GM12878 (cell line): ENCODE measurements around the gene ANO1. TPM values are rescaled to one million over a fixed set of nuclear protein-coding genes. Genes with fewer than 3 reads are reported as not detected.

Experiments
- ATAC-seq: fragments of 200-7000 bp; cut with Tn5 transposase; 3 replicates; pipeline ENCODE4 v1.9.1; 2020; ENCODE audit warnings: mild to moderate bottlenecking, moderate library complexity
- BruUV-seq: library from RNA; stranded (reverse); fragments of 400-500 nt; replicated peaks from 2 replicates; lab custom pipeline; 2021; lab: Mats Ljungman, UMichigan
- CTCF ChIA-PET: fragments of 300-600 bp; sonication (Branson Sonifier 250); formaldehyde crosslinking; extraction: SDS; loops from one replicate; lab custom pipeline; 2021; ENCODE audit warnings: inconsistent platforms; lab: Yijun Ruan, JAX
- POLR2A ChIA-PET: fragments of 350-600 bp; formaldehyde crosslinking; extraction: SDS; loops from one replicate; lab custom pipeline; 2021; ENCODE audit warnings: inconsistent platforms; lab: Charles Lee
- RAD21 ChIA-PET: fragments of 300-600 bp; sonication (Branson Sonifier 250); formaldehyde crosslinking; loops from one replicate; lab custom pipeline; 2023; ENCODE audit warnings: antibody characterized with exemption; ENCODE audit not compliant: unreplicated experiment; lab: Charles Lee
- SMC1A ChIA-PET: fragments of 300-600 bp; sonication (Branson Sonifier 250); formaldehyde crosslinking; loops from one replicate; lab custom pipeline; 2023; ENCODE audit not compliant: unreplicated experiment, uncharacterized antibody; lab: Charles Lee
- DNase-seq: peaks from one replicate; pipeline ENCODE4 v3.0.0-alpha.2; 2011; ENCODE audit warnings: low read depth, low spot score
- FAIRE-seq: peaks from 3 replicates; lab custom pipeline; 2011; peaks lifted over from hg19 to GRCh38; lab: Jason Lieb, UNC
- H2AFZ ChIP-seq: 2 replicates; pipeline ENCODE4 v1.6.0; 2011; ENCODE audit warnings: low read depth, low read length, control low read depth; ENCODE audit not compliant: control insufficient read depth
- H3K27ac ChIP-seq: 2 replicates; pipeline ENCODE4 v1.5.1; 2011; ENCODE audit warnings: control low read depth; ENCODE audit not compliant: control insufficient read depth, insufficient read depth
- H3K27me3 ChIP-seq, 2 experiments: replicated peaks in 1 of 2; 2 replicates each; pipeline versions ENCODE4 v1.6.0 to v1.6.1; 2011; ENCODE audit warnings: low read length in 1 of 2; ENCODE audit not compliant: control insufficient read depth in 2 of 2, insufficient read depth in 2 of 2
- H3K36me3 ChIP-seq, 2 experiments: 2 replicates each; pipeline ENCODE4 v1.5.1; 2011; ENCODE audit warnings: low read length in 1 of 2; ENCODE audit not compliant: control insufficient read depth in 2 of 2, insufficient read depth in 2 of 2
- H3K4me1 ChIP-seq: 2 replicates; pipeline ENCODE4 v1.6.1; 2011; ENCODE audit warnings: mild to moderate bottlenecking, low read length, moderate library complexity, mixed read lengths; ENCODE audit not compliant: control insufficient read depth, insufficient read depth
- H3K4me2 ChIP-seq: 2 replicates; pipeline ENCODE4 v1.6.0; 2011; ENCODE audit warnings: control low read depth; ENCODE audit not compliant: control insufficient read depth, insufficient read depth
- H3K4me3 ChIP-seq: fragments of 200-600 bp; sonication (generic); 2 replicates; pipeline ENCODE4 v1.5.1; 2016
- H3K79me2 ChIP-seq: 2 replicates; pipeline ENCODE4 v1.6.0; 2011; ENCODE audit warnings: low read length; ENCODE audit not compliant: control insufficient read depth, insufficient read depth
- H3K9ac ChIP-seq: 2 replicates; pipeline ENCODE4 v1.8.0; 2011; ENCODE audit warnings: low read length, control low read depth, mixed read lengths; ENCODE audit not compliant: control insufficient read depth, insufficient read depth
- H3K9me3 ChIP-seq: replicated peaks from 3 replicates; pipeline ENCODE4 v1.5.1; 2011; ENCODE audit warnings: mild to moderate bottlenecking, low read length; ENCODE audit not compliant: control insufficient read depth, insufficient read depth
- H4K20me1 ChIP-seq: 2 replicates; pipeline ENCODE4 v1.6.0; 2011; ENCODE audit not compliant: control insufficient read depth, insufficient read depth
- ATF7 ChIP-seq: fragments of 450-650 bp; IDR thresholded peaks from 2 replicates; pipeline ENCODE4 v1.6.1; 2016; ENCODE audit warnings: low read depth, mild to moderate bottlenecking
- CHD4 ChIP-seq: fragments of 200-600 bp; sonication (generic); IDR thresholded peaks from 2 replicates; pipeline ENCODE4 v1.6.1; 2016; ENCODE audit warnings: mild to moderate bottlenecking
- HDAC2 ChIP-seq: fragments of 200-600 bp; sonication (generic); IDR thresholded peaks from 2 replicates; pipeline ENCODE4 v1.6.1; 2017
- JUND ChIP-seq: IDR thresholded peaks from 2 replicates; pipeline ENCODE4 v1.6.1; 2012; ENCODE audit warnings: low read depth, mild to moderate bottlenecking, low read length, improper control_type of control experiment, moderate library complexity
- PML ChIP-seq: IDR thresholded peaks from 2 replicates; pipeline ENCODE4 v1.6.1; 2012; ENCODE audit warnings: low read length, inconsistent platforms
- POU2F2 ChIP-seq: IDR thresholded peaks from 3 replicates; pipeline ENCODE4 v1.6.1; 2011; ENCODE audit warnings: low read depth, mild to moderate bottlenecking, low read length, borderline replicate concordance
- RELB ChIP-seq: fragments of 450-650 bp; IDR thresholded peaks from 2 replicates; pipeline ENCODE4 v1.6.1; 2017; ENCODE audit warnings: low read depth, mild to moderate bottlenecking, moderate library complexity
- RUNX3 ChIP-seq: IDR thresholded peaks from 2 replicates; pipeline ENCODE4 v1.6.1; 2012; ENCODE audit warnings: low read length, inconsistent platforms
- SP1 ChIP-seq: IDR thresholded peaks from one replicate; pipeline ENCODE4 v1.6.1; 2011; ENCODE audit warnings: low read depth, low read length
- SREBF1 ChIP-seq: IDR thresholded peaks from 2 replicates; pipeline ENCODE4 v1.6.1; 2012; ENCODE audit warnings: mild to moderate bottlenecking, low read length
- SUPT20H ChIP-seq: IDR thresholded peaks from 2 replicates; pipeline ENCODE4 v1.6.1; 2011; ENCODE audit warnings: low read depth, mild to moderate bottlenecking, low read length, moderate library complexity, borderline replicate concordance; ENCODE audit not compliant: control insufficient read depth
- TARDBP ChIP-seq: IDR thresholded peaks from 2 replicates; pipeline ENCODE4 v1.6.1; 2016; ENCODE audit warnings: borderline replicate concordance
- TCF3 ChIP-seq: IDR thresholded peaks from 2 replicates; pipeline ENCODE4 v1.6.1; 2012; ENCODE audit warnings: low read depth, mild to moderate bottlenecking, low read length, borderline replicate concordance; ENCODE audit not compliant: insufficient read depth
- WGBS: methylation state at CpG from one replicate; pipeline ENCODE4 v1.1.6; 2016; ENCODE audit warnings: low lambda C conversion rate; ENCODE audit not compliant: insufficient replicate concordance, insufficient coverage; ENCODE audit errors: missing lambda C conversion rate; 5-methylcytosine and 5-hydroxymethylcytosine counted together
- in situ Hi-C: fragments of 300-500 bp; cut with MboI; formaldehyde crosslinking; loops from 9 replicates; pipeline ENCODE4 v1.14.3; 2018; ENCODE audit warnings: mixed read lengths
- intact Hi-C: fragments of 100-400 bp; cut with micrococcal nuclease; formaldehyde crosslinking; loops from one replicate; pipeline ENCODE4 v1.14.2; 2022; ENCODE audit not compliant: unreplicated experiment
- polyA plus RNA-seq, 11 experiments: library from polyadenylated mRNA; depleted of rRNA in 4 of 11; unstranded in 6 of 11; stranded (reverse) in 5 of 11; fragments of >200 nt; fragmentation: Nextera tagmentation in 4 of 11; fragmentation: Illumina TruSeq in 1 of 11; extraction: Ambion mirVana in 4 of 11; extraction: Trizol in 1 of 11; gene quantifications; 1 replicate in 1 of 11; 2 replicates in 10 of 11; pipeline versions ENCODE4 v1.2.1 to v1.2.3, GENCODE V29; 2011 to 2016; ENCODE audit warnings: inconsistent platforms in 2 of 11, missing spikeins in 2 of 11, low read depth in 1 of 11
- total RNA-seq, 4 experiments: library from RNA; depleted of rRNA in 3 of 4; stranded (reverse); fragments of >200 nt in 3 of 4; fragmentation: Illumina TruSeq in 1 of 4; extraction: Trizol in 1 of 4; gene quantifications; 2 replicates each; pipeline versions ENCODE4 v1.2.1 to v1.2.3, GENCODE V29; 2013 to 2021
- TF ChIP-seq, protein P1 (sequence below): fragments of 450-650 bp; conservative IDR thresholded peaks from 2 replicates; pipeline ENCODE4 v1.6.1; 2017; ENCODE audit warnings: mild to moderate bottlenecking, moderate library complexity
- TF ChIP-seq, protein P2 (sequence below): IDR thresholded peaks from 2 replicates; pipeline ENCODE4 v1.6.1; 2011; ENCODE audit warnings: low read depth, mild to moderate bottlenecking, low read length, moderate library complexity, borderline replicate concordance; ENCODE audit errors: extremely low read depth
- TF ChIP-seq, protein P3 (sequence below): fragments of 450-650 bp; IDR thresholded peaks from 2 replicates; pipeline ENCODE4 v1.6.1; 2018; ENCODE audit warnings: borderline replicate concordance, mild to moderate bottlenecking; ENCODE audit not compliant: partially characterized antibody
- TF ChIP-seq, protein P4 (sequence below): fragments of 450-650 bp; IDR thresholded peaks from 2 replicates; pipeline ENCODE4 v1.6.1; 2016; ENCODE audit warnings: mild to moderate bottlenecking

ANO1 gene
- total and polyA plus RNA-seq, 10 of the 15 experiments (the other 5 are each of a cell fraction or from before 2014, with no cell fraction given) = 0.01 to 0.38 (median 0.06) TPM; not detected in 7

- intact Hi-C loops (no loop called here), in situ Hi-C loops (no loop called here)
- BruUV-seq = no TSS peak
- Histone ChIP-seq H3K27ac (no peak overlapping the region), H3K36me3 (no peaks in the 10 kb centered on the region), H4K20me1 (no peaks in the 10 kb centered on the region), H3K27me3 (peaks cover 7 to 14% of the 10 kb centered on the region in 2 experiments), H3K4me3 (no peak overlapping the region), H2AFZ (no peak overlapping the region), H3K4me1 (no peaks in the 10 kb centered on the region), H3K9me3 (no peaks in the 10 kb centered on the region), H3K4me2 (no peak overlapping the region), H3K9ac (no peak overlapping the region), H3K79me2 (no peaks in the 10 kb centered on the region)
- 9% methylated on average over 14 of the region's 14 CpGs for WGBS
- ChIA-PET RAD21 (no interaction called here), SMC1A (interaction anchor here (1.1 kb wide), 1 partner anchor 11 kb away, joined by 3 read pairs; no protein-coding TSS in a partner anchor), CTCF (no interaction called here), POLR2A (no interaction called here)
- no peak for FAIRE-seq
- no peak for ATAC-seq
- DNase-seq = no peak
- no peak for TF ChIP-seq ATF7
- TF ChIP-seq SREBF1 = no peak
- TF ChIP-seq, protein P1, sequence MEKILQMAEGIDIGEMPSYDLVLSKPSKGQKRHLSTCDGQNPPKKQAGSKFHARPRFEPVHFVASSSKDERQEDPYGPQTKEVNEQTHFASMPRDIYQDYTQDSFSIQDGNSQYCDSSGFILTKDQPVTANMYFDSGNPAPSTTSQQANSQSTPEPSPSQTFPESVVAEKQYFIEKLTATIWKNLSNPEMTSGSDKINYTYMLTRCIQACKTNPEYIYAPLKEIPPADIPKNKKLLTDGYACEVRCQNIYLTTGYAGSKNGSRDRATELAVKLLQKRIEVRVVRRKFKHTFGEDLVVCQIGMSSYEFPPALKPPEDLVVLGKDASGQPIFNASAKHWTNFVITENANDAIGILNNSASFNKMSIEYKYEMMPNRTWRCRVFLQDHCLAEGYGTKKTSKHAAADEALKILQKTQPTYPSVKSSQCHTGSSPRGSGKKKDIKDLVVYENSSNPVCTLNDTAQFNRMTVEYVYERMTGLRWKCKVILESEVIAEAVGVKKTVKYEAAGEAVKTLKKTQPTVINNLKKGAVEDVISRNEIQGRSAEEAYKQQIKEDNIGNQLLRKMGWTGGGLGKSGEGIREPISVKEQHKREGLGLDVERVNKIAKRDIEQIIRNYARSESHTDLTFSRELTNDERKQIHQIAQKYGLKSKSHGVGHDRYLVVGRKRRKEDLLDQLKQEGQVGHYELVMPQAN = no peak
- no peak for TF ChIP-seq SP1
- TF ChIP-seq PML = no peak
- TF ChIP-seq RUNX3 = no peak
- TF ChIP-seq, protein P2, sequence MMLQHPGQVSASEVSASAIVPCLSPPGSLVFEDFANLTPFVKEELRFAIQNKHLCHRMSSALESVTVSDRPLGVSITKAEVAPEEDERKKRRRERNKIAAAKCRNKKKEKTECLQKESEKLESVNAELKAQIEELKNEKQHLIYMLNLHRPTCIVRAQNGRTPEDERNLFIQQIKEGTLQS = no peak
- no peak for TF ChIP-seq TARDBP
- no peak for TF ChIP-seq HDAC2
- no peak for TF ChIP-seq TCF3
- no peak for TF ChIP-seq POU2F2
- TF ChIP-seq, protein P3, sequence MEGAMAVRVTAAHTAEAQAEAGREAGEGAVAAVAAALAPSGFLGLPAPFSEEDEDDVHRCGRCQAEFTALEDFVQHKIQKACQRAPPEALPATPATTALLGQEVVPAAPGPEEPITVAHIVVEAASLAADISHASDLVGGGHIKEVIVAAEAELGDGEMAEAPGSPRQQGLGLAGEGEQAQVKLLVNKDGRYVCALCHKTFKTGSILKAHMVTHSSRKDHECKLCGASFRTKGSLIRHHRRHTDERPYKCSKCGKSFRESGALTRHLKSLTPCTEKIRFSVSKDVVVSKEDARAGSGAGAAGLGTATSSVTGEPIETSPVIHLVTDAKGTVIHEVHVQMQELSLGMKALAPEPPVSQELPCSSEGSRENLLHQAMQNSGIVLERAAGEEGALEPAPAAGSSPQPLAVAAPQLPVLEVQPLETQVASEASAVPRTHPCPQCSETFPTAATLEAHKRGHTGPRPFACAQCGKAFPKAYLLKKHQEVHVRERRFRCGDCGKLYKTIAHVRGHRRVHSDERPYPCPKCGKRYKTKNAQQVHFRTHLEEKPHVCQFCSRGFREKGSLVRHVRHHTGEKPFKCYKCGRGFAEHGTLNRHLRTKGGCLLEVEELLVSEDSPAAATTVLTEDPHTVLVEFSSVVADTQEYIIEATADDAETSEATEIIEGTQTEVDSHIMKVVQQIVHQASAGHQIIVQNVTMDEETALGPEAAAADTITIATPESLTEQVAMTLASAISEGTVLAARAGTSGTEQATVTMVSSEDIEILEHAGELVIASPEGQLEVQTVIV = no peak
- TF ChIP-seq, protein P4, sequence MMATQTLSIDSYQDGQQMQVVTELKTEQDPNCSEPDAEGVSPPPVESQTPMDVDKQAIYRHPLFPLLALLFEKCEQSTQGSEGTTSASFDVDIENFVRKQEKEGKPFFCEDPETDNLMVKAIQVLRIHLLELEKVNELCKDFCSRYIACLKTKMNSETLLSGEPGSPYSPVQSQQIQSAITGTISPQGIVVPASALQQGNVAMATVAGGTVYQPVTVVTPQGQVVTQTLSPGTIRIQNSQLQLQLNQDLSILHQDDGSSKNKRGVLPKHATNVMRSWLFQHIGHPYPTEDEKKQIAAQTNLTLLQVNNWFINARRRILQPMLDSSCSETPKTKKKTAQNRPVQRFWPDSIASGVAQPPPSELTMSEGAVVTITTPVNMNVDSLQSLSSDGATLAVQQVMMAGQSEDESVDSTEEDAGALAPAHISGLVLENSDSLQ = no peak
- TF ChIP-seq CHD4 = no peak
- no peak for TF ChIP-seq JUND
- TF ChIP-seq SUPT20H = no peak
- no peak for TF ChIP-seq RELB
Measured at GRCh38 chr11:70142221-70142875, 64.2 kb downstream of the ANO1 start.
